COR-L47 (cell line): Measurements from ENCODE around the gene SIRT3.

Experiments used
- DNase-seq: peaks from one replicate; lab custom pipeline; 2025; lab: John Stamatoyannopoulos, UW

Gene SIRT3

GRCh38 chr11:215581-216037 lies 20.5 kb downstream of the SIRT3 start:
- DNase-seq, result no peak

DNA sequence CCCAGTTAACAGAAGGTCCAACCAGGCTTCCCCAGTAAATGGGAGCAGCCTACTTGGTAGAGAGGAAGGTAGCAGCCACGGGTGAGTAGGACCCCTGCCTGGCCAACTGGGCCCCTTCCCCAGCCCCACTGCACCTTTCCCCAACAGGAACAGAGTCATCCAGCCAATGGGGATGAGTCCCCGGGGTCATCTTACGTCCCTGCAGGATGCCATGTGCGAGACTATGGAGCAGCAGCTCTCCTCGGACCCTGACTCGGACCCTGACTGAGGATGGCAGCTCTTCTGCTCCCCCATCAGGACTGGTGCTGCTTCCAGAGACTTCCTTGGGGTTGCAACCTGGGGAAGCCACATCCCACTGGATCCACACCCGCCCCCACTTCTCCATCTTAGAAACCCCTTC lies 22.1 kb downstream of the SIRT3 start:
- DNase-seq, result no peak

GRCh38 chr11:213111-213510 lies 23.0 kb downstream of the SIRT3 start:
- DNase-seq, result no peak

DNA sequence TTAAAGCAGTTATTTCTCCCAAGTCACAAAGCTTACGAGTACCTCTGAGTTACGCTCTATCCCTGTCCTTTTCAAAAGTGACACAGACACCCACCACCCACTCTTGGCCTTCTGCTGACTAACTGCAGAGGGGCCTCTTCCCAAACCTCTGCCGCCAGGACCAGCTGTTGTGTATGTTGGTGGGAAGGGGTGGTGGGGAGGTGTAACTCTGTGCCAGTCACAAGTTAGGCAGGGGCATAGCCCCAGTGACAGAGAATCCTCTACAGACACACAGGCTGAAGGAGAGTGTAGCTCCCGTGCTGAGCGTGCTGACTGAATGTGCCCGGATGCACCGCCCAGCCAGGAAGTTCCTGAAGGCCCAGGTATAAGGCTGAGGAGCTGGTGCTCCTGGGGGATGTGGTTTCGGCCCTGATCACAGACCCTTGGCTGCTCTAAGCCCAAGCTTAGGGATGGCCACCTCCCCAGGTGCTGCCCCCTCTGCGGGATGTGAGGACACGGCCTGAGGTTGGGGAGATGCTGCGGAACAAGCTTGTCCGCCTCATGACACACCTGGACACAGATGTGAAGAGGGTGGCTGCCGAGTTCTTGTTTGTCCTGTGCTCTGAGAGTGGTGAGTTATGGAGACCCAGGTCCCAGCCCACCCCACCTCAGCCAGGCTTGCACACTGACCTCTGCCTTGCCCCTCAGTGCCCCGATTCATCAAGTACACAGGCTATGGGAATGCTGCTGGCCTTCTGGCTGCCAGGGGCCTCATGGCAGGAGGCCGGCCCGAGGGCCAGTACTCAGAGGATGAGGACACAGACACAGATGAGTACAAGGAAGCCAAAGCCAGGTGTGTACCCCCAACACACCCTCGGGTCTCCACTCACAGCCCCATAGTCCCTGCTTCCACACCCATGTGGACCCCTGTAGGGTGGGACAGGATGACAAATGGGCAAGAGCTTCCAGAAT lies 23.7 kb downstream of the SIRT3 start:
- no peak for DNase-seq

DNA sequence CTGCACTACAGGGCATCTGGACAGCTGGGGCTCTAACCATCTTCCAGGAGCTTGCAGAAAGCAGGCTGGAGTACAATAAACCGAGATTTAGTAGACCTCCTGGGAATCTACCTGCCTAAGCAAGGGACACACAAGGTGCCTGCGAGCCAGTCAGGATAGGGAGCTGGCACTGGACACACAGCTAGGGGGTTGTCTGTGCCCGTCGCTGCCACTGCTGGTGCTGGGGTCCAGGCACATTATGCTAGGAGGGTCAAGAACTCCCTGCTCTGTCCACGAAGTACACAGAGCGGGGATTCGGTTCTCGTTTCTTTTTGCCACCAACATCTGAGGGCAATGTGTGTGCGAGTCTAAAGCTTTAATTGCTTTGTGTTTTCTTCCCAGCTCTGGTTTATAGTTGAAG lies 24.4 kb downstream of the SIRT3 start:
- DNase-seq, result no peak

DNA sequence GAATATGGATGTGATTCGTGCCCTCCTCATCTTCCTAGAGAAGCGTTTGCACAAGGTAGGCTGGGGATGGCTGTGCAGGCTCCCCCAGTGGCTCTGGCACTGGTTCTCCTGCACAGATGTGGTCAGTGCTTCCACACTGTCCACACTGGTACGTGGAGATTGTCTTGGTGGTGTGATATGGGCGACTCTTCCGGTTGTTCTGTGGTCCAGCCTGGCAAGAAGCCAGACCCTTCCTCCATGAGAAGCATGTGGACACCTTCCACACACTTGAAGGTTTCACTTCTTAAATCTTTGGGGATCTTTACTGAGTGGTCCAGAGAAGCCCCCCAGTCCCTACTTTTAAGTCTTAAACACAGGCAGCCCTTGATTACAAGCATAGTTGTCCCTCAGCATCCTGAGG lies 24.8 kb downstream of the SIRT3 start:
- no peak for DNase-seq

DNA sequence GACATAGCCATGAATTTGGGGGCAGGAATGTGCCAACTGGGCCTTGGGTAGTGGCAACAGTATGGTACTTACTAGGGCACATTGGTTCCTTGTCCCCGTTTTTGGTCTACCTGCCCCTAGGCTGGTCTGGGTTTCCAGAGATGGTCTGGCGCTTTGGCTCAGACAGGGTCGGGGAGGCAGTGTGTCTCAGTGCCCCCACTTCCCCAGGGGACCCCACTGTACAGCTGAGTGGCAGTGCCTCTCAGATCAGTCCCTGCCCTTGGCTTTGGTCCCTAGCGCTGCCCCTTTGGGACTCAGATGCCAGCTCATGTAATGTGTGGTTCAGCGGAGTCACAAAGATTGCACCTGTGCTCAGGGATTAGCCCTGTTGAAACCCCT lies 25.4 kb downstream of the SIRT3 start:
- no peak for DNase-seq

DNA sequence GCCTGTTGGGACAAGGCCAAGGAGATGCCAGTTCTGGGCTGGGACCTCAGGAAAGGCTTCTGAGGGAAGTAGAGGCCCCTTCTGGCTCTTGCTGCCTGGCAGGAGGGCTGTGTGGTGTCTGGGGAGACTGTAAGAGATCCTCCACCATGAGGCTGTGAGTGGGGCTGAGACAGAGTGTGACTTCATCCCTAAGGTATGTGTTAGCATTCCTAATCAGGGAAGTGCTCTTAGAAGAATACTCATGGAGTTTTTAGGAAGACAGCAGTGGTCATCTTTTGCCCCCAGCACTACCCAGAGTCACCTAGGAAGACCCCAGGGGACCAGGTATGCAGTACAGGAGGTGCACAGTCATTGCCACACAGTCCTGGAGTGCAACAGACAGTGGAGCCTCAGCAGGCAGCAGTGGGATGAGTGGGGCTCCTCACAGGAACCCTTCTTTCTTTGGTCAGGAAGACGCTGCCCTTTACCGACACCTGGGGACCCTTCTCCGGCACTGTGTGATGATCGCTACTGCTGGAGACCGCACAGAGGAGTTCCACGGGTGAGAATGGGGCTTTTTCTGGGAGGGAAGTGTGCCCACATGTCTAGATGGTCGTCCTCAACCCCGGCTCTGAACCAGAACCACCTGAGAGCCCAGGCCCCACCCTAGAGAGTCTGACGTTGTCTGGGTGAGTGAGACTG lies 25.9 kb downstream of the SIRT3 start:
- DNase-seq, result no peak

GRCh38 chr11:209275-210121 lies 26.6 kb downstream of the SIRT3 start:
- DNase-seq, result no peak

DNA sequence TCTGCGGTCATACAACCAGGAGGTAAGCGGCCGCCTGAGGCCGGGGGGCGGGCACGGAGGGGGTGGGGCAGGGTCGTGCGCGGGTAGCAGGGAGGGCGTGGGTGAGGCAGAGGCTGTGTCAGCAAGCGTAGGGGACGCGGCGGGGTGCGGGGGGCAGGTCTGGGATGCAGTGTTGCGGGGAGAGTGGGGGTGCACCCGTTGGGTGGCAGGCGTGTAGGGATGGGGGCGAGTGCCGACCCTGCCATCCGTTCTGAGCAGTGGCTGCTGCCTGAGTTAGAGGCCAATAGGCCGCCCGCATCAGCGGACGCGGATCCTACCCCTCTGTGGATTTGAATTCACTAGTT lies 27.3 kb downstream of the SIRT3 start:
- no peak for DNase-seq

DNA sequence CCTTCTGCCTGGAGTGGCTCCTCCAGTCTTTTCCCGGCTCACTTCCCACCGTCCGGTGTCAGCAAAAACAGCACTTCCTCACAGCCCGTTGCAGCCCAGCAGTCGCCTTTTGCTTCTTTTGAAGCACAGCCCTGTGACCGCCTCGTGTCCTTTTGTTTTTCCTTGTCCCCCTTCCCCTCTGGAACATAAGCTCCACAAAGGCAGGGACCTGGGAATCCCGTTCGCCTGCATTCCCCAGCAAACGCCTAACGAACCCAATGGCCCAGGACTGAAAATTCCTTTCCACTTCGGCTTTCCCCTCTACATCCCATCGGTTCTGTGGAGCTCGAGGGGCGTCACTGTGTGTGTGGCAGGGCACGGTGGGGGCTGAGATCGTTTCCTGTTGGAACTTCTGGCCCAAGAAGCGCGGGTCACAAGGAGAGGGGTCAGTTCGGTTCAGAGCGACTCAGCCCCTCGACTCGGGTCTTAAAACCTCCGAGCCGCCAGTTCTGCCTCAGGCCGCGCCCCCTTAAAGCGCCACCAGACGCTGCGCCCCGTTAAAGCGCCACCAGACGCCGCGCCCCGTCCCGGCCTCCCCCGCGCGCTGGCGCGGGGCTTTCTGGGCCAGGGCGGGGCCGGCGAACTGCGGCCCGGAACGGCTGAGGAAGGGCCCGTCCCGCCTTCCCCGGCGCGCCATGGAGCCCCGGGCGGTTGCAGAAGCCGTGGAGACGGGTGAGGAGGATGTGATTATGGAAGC lies 27.8 kb downstream of the SIRT3 start:
- peak; percentile 28 for DNase-seq

GRCh38 chr11:207863-208180 lies 28.3 kb downstream of the SIRT3 start:
- no peak for DNase-seq

DNA sequence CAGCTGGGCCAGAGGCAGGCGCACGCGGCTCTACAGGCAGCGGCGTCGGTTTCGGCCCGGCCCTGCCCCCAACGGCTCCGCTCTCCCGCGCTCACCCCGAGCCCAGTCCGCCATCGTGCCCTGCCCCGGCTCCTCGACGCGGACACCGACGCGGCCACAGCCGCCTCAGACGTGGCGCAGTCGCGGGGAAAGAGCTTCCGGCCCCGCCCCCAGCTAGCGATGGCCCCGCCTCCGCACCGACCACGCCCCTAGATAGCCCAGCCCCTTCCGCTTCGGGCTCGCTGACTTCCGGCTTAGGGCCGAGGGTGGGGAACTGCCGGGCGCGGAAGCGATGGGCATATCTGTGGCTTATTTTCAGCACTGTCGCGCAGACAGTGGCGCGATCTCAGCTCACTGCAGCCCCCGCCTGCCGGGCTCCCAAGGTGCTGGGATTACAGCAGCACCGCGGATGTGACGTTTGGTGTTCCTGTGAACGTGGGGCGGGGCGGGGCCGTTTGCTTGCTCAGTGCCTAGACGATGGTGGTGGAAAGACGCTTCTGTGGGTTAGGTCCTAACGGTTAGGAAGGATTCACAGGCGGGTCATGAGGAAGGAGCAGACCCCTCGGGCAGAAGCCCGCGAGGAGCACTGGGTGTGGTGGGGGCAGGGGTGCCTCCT lies 28.8 kb downstream of the SIRT3 start, which contains the start of the genes BET1L and RIC8A:
Gene BET1L (minus strand): TSS at position 192 of the 655 bp plus-strand sequence. CDS start 78 bp downstream, at position 114.
Gene RIC8A (plus strand): TSS at position 501 of the 655 bp plus-strand sequence. CDS start 1,147 bp downstream, outside the sequence.
- DNase-seq, result peak; percentile 96

- DNase-seq, result no peak
Measured at GRCh38 chr11:206526-207207, 29.5 kb downstream of the SIRT3 start.

- DNase-seq, result no peak
Measured at GRCh38 chr11:206002-206384, 30.1 kb downstream of the SIRT3 start.

DNA sequence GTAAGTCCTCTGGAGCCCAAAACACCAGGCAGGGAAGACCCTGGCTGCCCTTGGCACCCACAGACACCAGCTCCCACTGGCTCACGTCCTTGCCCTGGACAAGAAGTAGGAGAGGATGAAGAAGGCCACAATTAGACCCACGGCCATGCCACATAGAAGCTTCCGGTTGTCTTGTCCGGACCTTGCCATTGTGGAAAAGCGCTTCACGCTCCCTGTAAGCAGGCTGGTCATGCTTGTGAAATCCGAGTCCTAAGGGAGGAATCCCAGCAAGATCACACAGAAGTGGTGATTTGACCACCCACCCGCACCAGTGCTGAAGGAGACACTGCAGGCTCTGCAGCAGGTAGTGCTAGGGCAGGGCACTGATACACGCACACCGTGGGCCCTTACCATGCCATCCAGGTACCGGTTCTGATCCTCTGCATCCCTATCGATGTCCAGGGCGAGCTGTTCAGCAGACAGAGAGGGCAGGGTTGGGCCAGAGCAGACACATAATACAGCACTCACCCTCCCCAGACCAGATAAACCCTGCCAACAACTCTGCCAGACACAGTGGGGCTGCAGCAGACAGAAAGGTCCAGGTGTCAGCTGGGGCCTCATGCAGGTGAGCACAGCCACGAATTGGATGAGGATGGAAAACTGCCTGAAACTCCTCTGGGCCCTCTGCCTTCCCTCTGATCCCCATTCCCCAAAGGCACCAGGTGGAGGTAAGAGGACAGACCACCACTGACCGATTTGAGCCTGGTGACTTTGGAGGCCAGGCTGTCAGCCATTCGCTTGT lies 30.7 kb downstream of the SIRT3 start:
- DNase-seq, result no peak

DNA sequence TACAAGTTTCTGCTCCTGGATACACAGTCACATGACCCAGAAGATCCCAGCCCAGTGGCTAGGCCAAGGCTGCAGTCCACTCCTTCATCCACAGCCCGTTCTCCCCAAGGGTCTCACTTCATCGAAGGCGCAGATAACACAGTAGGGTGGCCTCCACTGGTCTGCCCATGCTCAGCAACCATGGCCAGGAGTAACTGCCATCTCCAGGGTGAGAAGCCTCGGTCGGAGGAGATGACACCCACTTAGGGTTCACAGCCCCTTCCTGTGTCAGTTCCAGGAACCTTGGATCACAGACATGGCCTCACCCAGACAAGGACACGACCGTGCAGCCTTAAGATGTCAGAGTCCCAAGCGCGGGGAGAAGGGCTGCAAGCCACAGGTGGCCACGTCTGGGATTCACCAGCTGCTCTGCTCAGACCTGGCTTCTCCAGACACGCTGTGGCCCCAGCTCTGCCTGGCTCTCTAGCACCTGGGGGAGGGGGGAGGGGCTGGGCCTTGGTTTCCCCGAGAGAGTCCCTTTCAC lies 31.5 kb downstream of the SIRT3 start:
- DNase-seq, result no peak

DNA sequence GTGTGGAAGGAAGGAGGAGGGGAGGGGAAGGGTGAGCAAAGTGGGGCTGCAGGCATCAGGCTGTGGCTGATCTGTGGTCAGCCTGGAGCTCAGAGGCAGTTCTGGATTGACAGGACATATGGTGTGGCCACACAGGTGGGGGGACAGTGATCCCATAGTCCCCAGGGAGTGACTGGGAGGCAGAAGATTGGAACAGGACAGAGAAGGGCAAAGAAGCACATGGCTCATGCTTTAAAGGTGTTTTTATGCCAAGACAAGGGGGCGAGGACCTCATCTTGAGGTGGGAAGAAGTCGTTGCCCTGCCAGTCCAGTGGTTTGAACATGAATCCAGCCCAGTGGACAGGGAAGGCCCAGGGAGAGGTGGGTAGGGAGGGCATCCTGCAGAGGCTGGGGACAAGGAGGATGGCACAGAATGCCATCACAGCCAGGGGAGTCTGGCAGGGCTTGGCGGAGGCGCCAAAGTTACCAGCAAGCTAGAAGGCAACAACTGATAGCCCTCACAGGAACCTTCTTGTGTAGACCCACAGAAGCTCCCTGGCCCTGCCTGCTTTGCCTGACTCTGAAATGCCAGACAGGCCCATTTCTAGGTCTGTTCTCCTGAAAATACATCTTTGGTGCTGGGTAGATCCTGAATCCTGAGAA lies 32.1 kb downstream of the SIRT3 start:
- DNase-seq, result no peak
